Activated CD4-positive, alpha-beta memory T cell treated with anti-CD3 and anti-CD28 coated beads, Interleukin-2, amount 10 ng/mL, durations not matched to agents 7 days and 5 days (primary cell): Measurements from ENCODE around the gene MLLT1. TPM values are rescaled to one million over a fixed set of nuclear protein-coding genes. Genes with fewer than 3 reads are reported as not detected.

Experiments used
- CTCF ChIA-PET: fragments of 350-600 bp; sonication (Branson Sonifier 250); formaldehyde crosslinking; loops from one replicate; lab custom pipeline; 2021; ENCODE audit warnings: antibody characterized with exemption, inconsistent platforms; lab: Charles Lee
- POLR2A ChIA-PET: fragments of 350-600 bp; sonication (Branson Sonifier 250); formaldehyde crosslinking; loops from one replicate; lab custom pipeline; 2021; ENCODE audit warnings: antibody characterized with exemption; lab: Charles Lee
- DNase-seq: peaks from one replicate; pipeline ENCODE4 v3.0.0-alpha.2; 2020
- H3K27ac Mint-ChIP-seq: one replicate; pipeline ENCODE4 v1.8.0; 2021; ENCODE audit warnings: mild to moderate bottlenecking, mixed read lengths
- H3K27me3 Mint-ChIP-seq: one replicate; pipeline ENCODE4 v1.8.0; 2021; ENCODE audit warnings: mixed read lengths
- H3K36me3 Mint-ChIP-seq: one replicate; pipeline ENCODE4 v1.8.0; 2021; ENCODE audit warnings: low read depth, mixed read lengths
- H3K4me1 Mint-ChIP-seq: one replicate; pipeline ENCODE4 v1.8.0; 2021; ENCODE audit warnings: mixed read lengths
- H3K4me3 Mint-ChIP-seq: one replicate; pipeline ENCODE4 v1.8.0; 2021; ENCODE audit warnings: mild to moderate bottlenecking, mixed read lengths
- H3K9me3 Mint-ChIP-seq: one replicate; pipeline ENCODE4 v1.8.0; 2021; ENCODE audit warnings: mixed read lengths
- total RNA-seq, 2 experiments: library from RNA; stranded (reverse); gene quantifications; one replicate each; pipeline ENCODE4 v1.2.3, GENCODE V29; 2021

Gene MLLT1
- total RNA-seq, 2 experiments from 2014 or later = 35.6 to 37.2 TPM

DNA sequence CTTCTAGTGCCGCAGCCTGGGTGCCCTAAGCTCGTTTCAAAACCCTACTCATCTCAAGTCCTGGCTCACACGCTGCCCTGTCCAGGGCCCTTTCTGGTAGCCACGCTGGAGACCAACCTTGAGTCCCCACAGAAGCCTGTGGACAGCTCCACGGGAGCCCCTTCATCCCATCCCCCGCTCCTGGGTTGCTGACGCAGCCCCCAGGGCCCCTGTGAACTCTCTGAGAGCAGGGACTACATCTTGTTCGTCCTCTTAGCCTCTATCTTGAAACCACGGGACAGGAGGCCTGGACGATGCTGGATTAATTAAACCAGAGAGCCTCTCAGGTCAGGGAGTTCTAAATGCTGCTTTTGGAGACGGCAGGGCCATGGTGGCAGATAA lies 7.4 kb downstream of the MLLT1 start:
- POLR2A ChIA-PET = no interaction called here
- DNase-seq = no peak
- H3K4me3 Mint-ChIP-seq = no peak overlapping the region
- H3K27ac Mint-ChIP-seq = no peak overlapping the region
- no peaks in the 10 kb centered on the region for H3K9me3 Mint-ChIP-seq
- H3K27me3 Mint-ChIP-seq = no peaks in the 10 kb centered on the region
- H3K36me3 Mint-ChIP-seq = peaks cover 17% of the 10 kb centered on the region
- CTCF ChIA-PET = no interaction called here
- peaks cover 13% of the 10 kb centered on the region for H3K4me1 Mint-ChIP-seq

DNA sequence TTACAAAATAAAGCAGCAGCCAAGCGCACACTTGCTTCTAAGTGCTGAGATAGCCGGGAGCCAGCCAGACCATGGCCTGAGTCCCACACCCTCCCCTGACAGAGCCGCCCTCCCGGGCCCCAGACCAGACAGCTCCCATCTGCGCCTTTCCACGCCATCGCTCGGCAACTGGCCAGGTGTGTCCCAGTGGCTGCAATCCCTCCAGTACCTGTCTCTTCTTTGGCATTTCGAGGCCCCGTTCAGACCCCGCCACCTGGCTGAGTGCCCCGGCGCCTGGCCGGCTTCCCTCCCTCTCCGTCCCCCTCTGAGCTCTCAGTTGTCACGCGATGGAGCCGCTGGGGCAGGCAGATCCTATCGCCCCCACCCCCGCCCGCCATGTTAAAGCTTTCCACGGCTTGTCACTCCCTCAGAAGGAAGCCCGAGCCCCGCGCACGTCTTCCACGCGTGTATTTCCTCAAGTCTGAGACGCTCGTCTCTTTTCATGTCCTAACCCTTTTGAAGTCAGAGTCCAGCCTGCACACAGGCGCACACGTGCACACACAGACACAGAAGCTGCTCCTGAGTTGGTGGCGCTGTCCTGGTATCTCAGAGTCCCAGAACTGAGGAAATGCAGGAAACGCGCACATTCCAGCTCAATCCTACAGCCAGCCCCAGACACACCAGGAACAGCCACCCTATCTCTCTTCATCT lies 7.9 kb downstream of the MLLT1 start:
- Mint-ChIP-seq H3K27ac (no peak overlapping the region), H3K36me3 (peaks cover 20% of the 10 kb centered on the region), H3K4me1 (peaks cover 10% of the 10 kb centered on the region), H3K27me3 (no peaks in the 10 kb centered on the region), H3K4me3 (no peak overlapping the region), H3K9me3 (no peaks in the 10 kb centered on the region)
- CTCF ChIA-PET = no interaction called here
- POLR2A ChIA-PET = interaction anchor here (0.5 kb wide), 1 partner anchor 233 kb away, joined by 3 read pairs; no protein-coding TSS in a partner anchor
- DNase-seq = no peak

DNA sequence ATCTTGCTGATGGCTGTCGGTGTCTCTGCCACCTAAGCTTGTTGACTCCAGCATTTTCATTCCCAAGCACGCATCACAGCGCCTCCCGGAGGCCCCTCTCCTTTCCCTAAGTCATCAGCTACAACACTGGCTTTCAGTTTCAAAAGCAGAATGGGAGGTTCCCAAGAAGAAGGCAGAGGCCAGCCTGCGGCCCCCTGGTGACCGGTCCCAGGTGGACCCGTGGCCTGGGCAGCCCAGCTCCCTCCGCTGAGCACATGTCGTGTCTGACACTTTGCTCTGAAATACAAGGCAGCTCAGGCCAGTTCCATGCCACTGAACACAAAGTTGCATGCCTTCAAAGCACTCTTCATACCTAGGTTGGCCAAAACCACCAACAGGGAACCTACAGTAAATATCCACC lies 8.5 kb downstream of the MLLT1 start:
- Mint-ChIP-seq H3K4me1 (peaks cover 4% of the 10 kb centered on the region), H3K27me3 (no peaks in the 10 kb centered on the region), H3K9me3 (no peaks in the 10 kb centered on the region), H3K36me3 (peaks cover 20% of the 10 kb centered on the region), H3K27ac (no peak overlapping the region), H3K4me3 (no peak overlapping the region)
- POLR2A ChIA-PET = interaction anchor here (0.5 kb wide), 1 partner anchor 234 kb away, joined by 3 read pairs; no protein-coding TSS in a partner anchor
- CTCF ChIA-PET = no interaction called here
- no peak for DNase-seq

DNA sequence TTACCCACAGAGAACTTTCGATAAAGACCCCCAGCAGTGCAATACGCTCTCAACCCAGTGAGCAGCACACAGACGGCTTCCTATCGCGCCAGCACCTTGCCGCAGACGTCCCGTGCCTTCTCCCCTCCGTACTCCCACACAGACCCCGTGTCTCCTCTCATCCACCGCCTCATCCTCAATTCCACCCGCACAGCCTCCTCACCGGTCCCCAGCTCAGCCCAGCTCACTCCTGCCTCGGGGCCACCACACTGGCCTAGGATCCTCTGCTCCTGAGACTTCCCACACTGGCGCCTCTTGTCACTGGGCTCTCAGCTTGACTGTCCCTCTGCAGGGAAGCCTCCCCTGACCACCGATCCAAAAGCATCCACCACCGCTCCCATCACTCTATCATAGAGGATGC lies 9.0 kb downstream of the MLLT1 start:
- peaks cover 20% of the 10 kb centered on the region for H3K36me3 Mint-ChIP-seq
- CTCF ChIA-PET = no interaction called here
- H3K27ac Mint-ChIP-seq = no peak overlapping the region
- no peaks in the 10 kb centered on the region for H3K27me3 Mint-ChIP-seq
- H3K4me1 Mint-ChIP-seq = peaks cover 2% of the 10 kb centered on the region
- H3K9me3 Mint-ChIP-seq = no peaks in the 10 kb centered on the region
- POLR2A ChIA-PET = no interaction called here
- DNase-seq = no peak
- no peak overlapping the region for H3K4me3 Mint-ChIP-seq

DNA sequence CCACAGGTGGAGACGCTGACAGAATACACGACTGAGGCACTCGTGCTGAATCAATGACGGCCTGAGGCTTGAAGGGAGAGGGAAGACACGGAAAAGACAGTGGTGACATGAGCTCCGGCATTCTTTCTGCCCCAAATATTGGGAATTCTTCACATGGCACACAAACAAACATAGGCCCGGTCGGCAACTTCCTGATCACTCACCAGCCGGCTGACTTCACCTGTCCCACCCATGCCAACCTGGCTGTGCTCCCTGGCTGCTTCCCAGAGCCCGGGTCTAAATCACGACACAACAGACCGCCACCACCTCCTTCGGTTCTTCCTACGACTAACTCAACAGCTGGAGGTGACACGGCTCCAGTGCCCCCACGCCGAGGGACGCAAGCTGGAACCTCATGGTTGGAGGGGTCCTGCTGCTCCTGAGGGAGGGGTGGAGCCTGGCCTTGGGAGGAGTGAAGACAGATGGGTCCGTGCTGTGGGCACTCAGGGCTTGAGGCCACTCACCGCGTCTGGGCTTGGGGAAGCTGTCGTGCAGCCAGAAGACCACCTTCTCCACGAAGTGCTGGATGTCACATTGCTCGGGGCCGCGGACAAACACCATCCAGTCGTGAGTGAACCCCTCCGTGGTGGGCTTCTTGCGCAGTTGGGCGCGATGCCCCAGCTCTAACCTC lies 9.6 kb downstream of the MLLT1 start:
- DNase-seq = no peak
- peaks cover 20% of the 10 kb centered on the region for H3K36me3 Mint-ChIP-seq
- H3K4me3 Mint-ChIP-seq = no peak overlapping the region
- no peaks in the 10 kb centered on the region for H3K9me3 Mint-ChIP-seq
- ChIA-PET POLR2A (interaction anchor here (1.0 kb wide), 1 partner anchor 21 kb away, joined by 3 read pairs; no protein-coding TSS in a partner anchor), CTCF (no interaction called here)
- peaks cover 2% of the 10 kb centered on the region for H3K4me1 Mint-ChIP-seq
- H3K27ac Mint-ChIP-seq = peak overlapping the region; percentile 16
- no peaks in the 10 kb centered on the region for H3K27me3 Mint-ChIP-seq

DNA sequence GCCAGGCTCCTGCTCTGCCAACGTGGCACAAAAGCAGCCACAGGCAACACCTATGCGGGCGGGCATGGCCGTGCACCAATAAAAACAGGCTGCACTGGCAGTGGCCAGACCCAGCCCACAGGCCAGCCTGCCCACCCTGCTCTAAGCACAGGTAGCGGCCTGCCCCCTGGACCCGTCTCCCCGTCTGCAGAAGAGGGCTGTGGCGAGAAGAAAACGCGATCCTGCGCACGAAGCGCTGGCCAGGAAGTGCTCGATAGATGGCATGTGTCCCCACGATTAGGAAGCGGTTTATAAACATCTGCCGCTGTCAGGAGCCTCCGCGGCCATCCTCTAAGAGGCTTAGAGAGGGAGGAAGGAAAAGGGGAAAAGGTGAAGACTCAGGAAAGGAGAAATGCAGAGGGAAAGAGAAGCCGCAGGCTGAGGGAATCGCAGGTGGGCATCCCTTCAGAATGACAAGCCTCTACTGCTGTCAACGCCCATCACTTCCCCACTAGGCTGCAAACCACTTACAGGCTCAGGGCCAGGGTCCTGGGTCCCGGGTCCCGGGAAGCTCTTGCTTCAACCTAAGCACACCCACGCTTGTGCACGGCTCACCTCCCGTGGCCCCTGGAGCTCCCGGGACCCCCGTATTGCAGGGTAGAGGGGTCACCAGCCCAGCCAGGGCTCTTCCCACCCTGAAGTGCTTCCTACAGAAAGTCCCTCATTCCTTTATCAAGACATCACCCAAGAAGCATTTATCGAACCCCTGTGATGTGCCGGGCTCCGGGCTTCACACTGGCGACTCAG lies 10.5 kb downstream of the MLLT1 start:
- ChIA-PET CTCF (no interaction called here), POLR2A (interaction anchor here (1.0 kb wide), 1 partner anchor 20 kb away, joined by 3 read pairs; no protein-coding TSS in a partner anchor)
- no peaks in the 10 kb centered on the region for H3K27me3 Mint-ChIP-seq
- H3K4me3 Mint-ChIP-seq = no peak overlapping the region
- peaks cover 2% of the 10 kb centered on the region for H3K4me1 Mint-ChIP-seq
- DNase-seq = no peak
- no peak overlapping the region for H3K27ac Mint-ChIP-seq
- no peaks in the 10 kb centered on the region for H3K9me3 Mint-ChIP-seq
- H3K36me3 Mint-ChIP-seq = peaks cover 24% of the 10 kb centered on the region

DNA sequence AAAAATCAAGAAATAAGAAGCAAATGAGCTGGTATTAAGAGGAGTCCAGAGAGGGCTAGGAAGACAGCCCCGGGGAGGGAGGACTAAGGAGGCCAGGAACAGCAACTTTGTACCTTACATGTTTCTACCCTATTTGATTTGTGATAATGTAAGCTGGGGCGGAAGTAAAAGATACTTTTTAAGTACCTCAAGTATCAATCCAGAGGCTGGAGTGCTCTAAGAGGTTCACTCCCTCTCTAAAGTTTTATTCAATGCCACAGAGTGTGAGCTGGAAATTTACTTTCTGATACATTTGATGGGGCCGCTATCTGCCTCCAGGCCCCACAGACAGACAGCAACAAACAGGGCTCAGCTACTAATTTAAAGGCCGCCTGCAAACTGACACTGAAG lies 11.4 kb downstream of the MLLT1 start:
- peaks cover 2% of the 10 kb centered on the region for H3K4me1 Mint-ChIP-seq
- H3K27ac Mint-ChIP-seq = no peak overlapping the region
- peaks cover 24% of the 10 kb centered on the region for H3K36me3 Mint-ChIP-seq
- no peak for DNase-seq
- H3K27me3 Mint-ChIP-seq = no peaks in the 10 kb centered on the region
- POLR2A ChIA-PET = no interaction called here
- no peak overlapping the region for H3K4me3 Mint-ChIP-seq
- H3K9me3 Mint-ChIP-seq = no peaks in the 10 kb centered on the region
- CTCF ChIA-PET = interaction anchor here (1.1 kb wide), 1 partner anchor 50 kb away, joined by 3 read pairs; no protein-coding TSS in a partner anchor

DNA sequence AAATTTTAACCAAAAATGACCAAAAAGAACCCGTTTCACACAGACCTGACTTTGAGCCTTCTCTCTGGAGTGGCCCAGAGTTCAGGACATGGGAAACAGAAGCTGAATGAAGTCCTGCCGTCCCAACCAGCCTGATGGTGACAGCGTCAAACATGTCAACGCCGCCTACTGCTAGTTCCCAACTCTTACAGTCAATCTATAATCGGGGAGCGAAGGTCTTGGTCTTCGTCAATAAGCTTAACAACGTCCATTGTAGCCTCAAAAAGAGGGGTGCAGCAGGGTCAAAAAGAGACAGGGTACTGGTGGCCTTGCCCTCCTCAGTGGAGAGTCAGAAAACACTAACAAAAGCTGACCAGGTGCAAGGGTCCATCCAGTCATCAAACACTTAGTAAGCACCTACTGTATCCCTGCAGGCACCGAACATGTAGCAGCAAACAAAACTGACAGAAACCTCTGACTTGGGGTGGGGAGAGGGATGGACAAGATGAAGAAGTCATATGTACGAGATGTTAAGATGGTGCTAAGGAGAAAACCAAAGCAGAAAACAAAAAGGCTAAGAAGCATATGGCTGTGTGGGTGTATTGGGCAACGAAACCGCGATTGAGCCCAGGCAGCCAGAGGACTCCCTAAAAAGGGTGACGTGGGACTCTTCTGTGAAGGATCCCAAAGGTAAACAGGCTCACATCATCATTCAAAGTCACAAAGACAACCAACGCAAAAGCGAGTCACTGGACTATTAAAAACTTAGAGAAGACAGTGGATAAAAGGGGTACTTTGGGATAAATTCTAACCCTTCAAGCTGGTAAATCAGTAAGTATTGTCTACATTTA lies 12.0 kb downstream of the MLLT1 start:
- H3K4me1 Mint-ChIP-seq = peaks cover 2% of the 10 kb centered on the region
- H3K9me3 Mint-ChIP-seq = no peaks in the 10 kb centered on the region
- POLR2A ChIA-PET = interaction anchor here (0.7 kb wide), 1 partner anchor 674 kb away, joined by 3 read pairs; no protein-coding TSS in a partner anchor
- no peak overlapping the region for H3K4me3 Mint-ChIP-seq
- CTCF ChIA-PET = interaction anchor here (1.1 kb wide), 1 partner anchor 49 kb away, joined by 3 read pairs; no protein-coding TSS in a partner anchor
- no peak for DNase-seq
- peaks cover 24% of the 10 kb centered on the region for H3K36me3 Mint-ChIP-seq
- H3K27me3 Mint-ChIP-seq = no peaks in the 10 kb centered on the region
- no peak overlapping the region for H3K27ac Mint-ChIP-seq

DNA sequence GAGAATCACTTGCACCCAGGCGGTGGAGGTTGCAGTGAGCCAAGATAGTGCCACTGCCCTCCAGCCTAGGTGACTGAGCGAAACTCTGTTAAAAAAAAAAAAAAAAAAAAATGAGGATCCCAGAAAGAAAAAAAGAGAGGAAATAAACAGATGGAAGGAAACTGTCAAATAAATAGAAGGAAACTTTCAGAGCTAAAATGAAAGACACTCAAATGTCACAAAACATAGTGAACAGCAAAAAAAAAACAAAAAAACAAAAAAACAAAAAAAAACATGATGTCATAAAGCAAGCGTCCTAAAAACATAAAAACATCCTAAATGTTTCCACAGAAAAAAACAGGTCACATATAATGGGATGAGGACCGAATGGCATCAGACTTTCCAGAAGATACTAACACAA lies 15.0 kb downstream of the MLLT1 start:
- Mint-ChIP-seq H3K36me3 (peaks cover 22% of the 10 kb centered on the region), H3K9me3 (no peaks in the 10 kb centered on the region), H3K27ac (no peak overlapping the region), H3K27me3 (no peaks in the 10 kb centered on the region), H3K4me3 (no peak overlapping the region), H3K4me1 (peaks cover 2% of the 10 kb centered on the region)
- DNase-seq = no peak
- ChIA-PET POLR2A (no interaction called here), CTCF (no interaction called here)

DNA sequence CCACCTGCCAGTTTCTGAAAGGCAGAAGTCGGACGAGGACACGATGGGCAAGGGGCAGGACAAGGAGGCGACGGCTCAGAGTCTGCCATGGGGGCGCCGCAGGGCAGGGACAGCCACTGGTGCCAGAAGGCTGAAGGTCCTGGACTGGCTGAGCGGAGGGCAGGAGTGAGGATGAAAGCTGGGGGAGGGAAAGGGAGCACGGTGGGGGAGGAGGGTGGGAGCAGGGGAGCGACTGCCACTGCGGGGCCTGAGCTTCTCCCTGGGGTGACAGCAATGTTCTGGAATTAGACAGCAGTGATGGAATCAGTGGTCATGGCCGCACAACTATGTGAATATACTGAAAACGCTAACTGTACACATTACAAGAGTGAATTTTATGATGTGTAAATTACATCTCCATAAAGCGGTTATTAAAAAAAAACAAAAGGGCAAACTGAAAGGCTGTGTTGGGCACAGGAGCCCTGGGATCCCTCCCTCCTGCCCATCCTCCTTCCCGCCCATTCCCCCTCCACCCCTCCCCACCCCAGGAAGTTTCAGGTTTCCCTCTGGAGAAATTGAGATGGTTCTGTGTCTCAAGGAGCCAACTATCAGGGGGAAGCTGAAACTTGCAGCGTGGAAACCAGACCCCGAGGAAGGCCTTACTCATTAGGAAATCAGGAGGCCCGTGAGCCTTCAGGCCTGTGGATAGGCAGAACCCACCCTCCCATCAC lies 15.9 kb downstream of the MLLT1 start:
- Mint-ChIP-seq H3K27me3 (no peaks in the 10 kb centered on the region), H3K36me3 (peaks cover 25% of the 10 kb centered on the region), H3K4me3 (no peak overlapping the region), H3K4me1 (peaks cover 2% of the 10 kb centered on the region), H3K27ac (no peak overlapping the region), H3K9me3 (no peaks in the 10 kb centered on the region)
- CTCF ChIA-PET = no interaction called here
- POLR2A ChIA-PET = no interaction called here
- no peak for DNase-seq

DNA sequence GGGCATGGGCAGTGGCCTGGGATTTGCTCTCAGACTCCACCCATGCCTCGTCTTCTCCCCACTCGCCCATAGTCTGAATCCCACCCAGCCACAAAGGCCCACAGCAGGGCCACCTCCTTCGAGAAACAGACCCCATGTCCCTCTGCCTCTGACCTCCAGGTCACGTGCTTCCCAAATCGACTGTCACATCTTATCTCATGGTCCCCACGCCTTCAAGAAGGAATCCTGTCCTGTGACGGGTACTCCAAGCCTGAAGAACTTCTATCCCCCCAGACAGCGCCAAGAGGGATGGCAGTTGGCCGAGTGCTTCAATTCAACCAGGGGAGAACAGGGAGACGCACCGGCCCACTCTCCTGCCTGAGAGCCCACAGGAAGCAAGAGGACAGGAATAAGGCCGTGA lies 16.5 kb downstream of the MLLT1 start:
- Mint-ChIP-seq H3K36me3 (peaks cover 30% of the 10 kb centered on the region), H3K9me3 (no peaks in the 10 kb centered on the region), H3K27ac (no peak overlapping the region), H3K27me3 (no peaks in the 10 kb centered on the region), H3K4me3 (no peak overlapping the region), H3K4me1 (peaks cover 2% of the 10 kb centered on the region)
- CTCF ChIA-PET = no interaction called here
- no peak for DNase-seq
- POLR2A ChIA-PET = no interaction called here

DNA sequence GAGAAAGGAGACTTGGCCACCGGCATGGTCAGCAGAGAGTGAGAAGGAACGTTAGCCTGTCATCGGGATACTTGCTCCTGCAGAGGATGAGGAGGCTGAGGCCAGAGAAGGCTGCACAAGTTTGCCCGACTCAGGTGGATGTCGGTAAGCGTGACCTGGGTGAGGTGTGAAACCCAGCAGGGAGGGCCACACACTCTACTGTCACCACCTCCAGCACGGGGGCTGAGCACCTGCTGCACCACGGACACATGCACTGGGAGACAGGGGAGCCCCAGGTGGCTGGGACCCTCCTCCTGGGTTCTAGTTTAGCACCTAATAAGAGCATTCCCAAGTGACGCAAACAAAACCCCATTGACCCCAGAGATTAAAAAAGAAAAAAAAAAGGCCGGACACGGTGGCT lies 17.3 kb downstream of the MLLT1 start:
- Mint-ChIP-seq H3K27me3 (no peaks in the 10 kb centered on the region), H3K9me3 (no peaks in the 10 kb centered on the region), H3K4me1 (no peaks in the 10 kb centered on the region), H3K36me3 (peaks cover 26% of the 10 kb centered on the region), H3K27ac (no peak overlapping the region), H3K4me3 (no peak overlapping the region)
- ChIA-PET CTCF (no interaction called here), POLR2A (no interaction called here)
- DNase-seq = no peak
